ENCODE measurements around the gene ERFE. TPM values are rescaled to one million over a fixed set of nuclear protein-coding genes. Genes with fewer than 3 reads are reported as not detected.

ERFE gene
- total and polyA plus RNA-seq, 8 donors: 0.15 to 1.4 (median 0.63) TPM

- intact Hi-C loops (cut with DNase I): no loop called here
- Histone ChIP-seq H3K4me3 (no peak overlapping the region), H3K9me3 (no peaks in the 10 kb centered on the region), H3K4me1 (peaks cover 0 to 13% of the 10 kb centered on the region in 2 donors), H3K27me3 (peaks cover 0 to 4% of the 10 kb centered on the region in 2 donors), H3K36me3 (no peaks in the 10 kb centered on the region), H3K27ac (no peak overlapping the region)
- no peak for TF ChIP-seq CTCF (IDR thresholded peaks at IDR 0.05)
- no peak for DNase-seq
- ATAC-seq: no peak
Observed at GRCh38 chr2:238144262-238144661, 14.5 kb upstream of the ERFE start.

- Histone ChIP-seq H3K4me3 (no peak overlapping the region), H3K9me3 (no peaks in the 10 kb centered on the region), H3K4me1 (peaks cover 0 to 13% of the 10 kb centered on the region in 2 donors), H3K27ac (no peak overlapping the region), H3K27me3 (no peaks in the 10 kb centered on the region), H3K36me3 (no peaks in the 10 kb centered on the region)
- intact Hi-C loops (cut with DNase I): no loop called here
- DNase-seq (no peak), ATAC-seq (no peak)
- TF ChIP-seq CTCF (IDR thresholded peaks at IDR 0.05): no peak
Observed at GRCh38 chr2:238145046-238145445, 13.7 kb upstream of the ERFE start.

GRCh38 chr2:238145851-238146250 lies 12.9 kb upstream of the ERFE start:
- Histone ChIP-seq H3K4me3 (no peak overlapping the region), H3K4me1 (peaks cover 0 to 12% of the 10 kb centered on the region in 2 donors), H3K9me3 (no peaks in the 10 kb centered on the region), H3K36me3 (no peaks in the 10 kb centered on the region), H3K27me3 (no peaks in the 10 kb centered on the region), H3K27ac (no peak overlapping the region)
- DNase-seq (no peak), ATAC-seq (no peak)
- TF ChIP-seq CTCF (IDR thresholded peaks at IDR 0.05): no peak
- intact Hi-C loops (cut with DNase I): no loop called here

GRCh38 chr2:238146884-238147544 lies 11.8 kb upstream of the ERFE start:
- H3K9me3 ChIP-seq: no peaks in the 10 kb centered on the region
- intact Hi-C loops (cut with DNase I): no loop called here
- DNase-seq (no peak), ATAC-seq (no peak)
- H3K36me3 ChIP-seq: no peaks in the 10 kb centered on the region
- H3K27me3 ChIP-seq: no peaks in the 10 kb centered on the region
- no peak overlapping the region for H3K27ac ChIP-seq
- H3K4me3 ChIP-seq: no peak overlapping the region
- peaks cover 0 to under 1% of the 10 kb centered on the region in 2 donors for H3K4me1 ChIP-seq
- no peak for TF ChIP-seq CTCF (IDR thresholded peaks at IDR 0.05)

GRCh38 chr2:238148981-238149380 lies 9.8 kb upstream of the ERFE start:
- Histone ChIP-seq H3K9me3 (no peaks in the 10 kb centered on the region), H3K4me1 (no peaks in the 10 kb centered on the region), H3K27ac (no peak overlapping the region), H3K36me3 (no peaks in the 10 kb centered on the region), H3K4me3 (no peak overlapping the region), H3K27me3 (no peaks in the 10 kb centered on the region)
- no peak for ATAC-seq
- TF ChIP-seq CTCF (IDR thresholded peaks at IDR 0.05): no peak
- intact Hi-C loops (cut with DNase I): no loop called here
- DNase-seq: no peak
